ENCODE measurements around the gene FBH1.

FBH1 gene

DNA sequence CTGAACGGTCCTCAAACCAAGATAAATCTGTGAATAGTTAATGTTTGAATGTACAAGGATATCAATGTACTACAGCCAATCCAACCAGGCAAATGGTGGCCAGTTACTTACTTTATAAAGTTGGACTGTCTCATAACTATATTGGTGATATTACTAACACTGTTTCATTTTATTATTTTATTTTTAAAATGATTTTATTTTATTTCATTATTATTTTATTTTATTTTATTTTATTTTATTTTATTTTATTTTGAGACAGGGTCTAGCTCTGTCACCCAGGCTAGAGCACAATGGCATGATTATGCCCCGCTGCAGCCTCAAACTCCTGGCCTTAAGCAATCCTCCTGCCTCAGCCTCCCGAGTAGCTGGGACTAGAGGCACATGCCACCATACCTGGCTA, 80.5 kb downstream of the FBH1 start:
- TF ChIP-seq, protein P1, sequence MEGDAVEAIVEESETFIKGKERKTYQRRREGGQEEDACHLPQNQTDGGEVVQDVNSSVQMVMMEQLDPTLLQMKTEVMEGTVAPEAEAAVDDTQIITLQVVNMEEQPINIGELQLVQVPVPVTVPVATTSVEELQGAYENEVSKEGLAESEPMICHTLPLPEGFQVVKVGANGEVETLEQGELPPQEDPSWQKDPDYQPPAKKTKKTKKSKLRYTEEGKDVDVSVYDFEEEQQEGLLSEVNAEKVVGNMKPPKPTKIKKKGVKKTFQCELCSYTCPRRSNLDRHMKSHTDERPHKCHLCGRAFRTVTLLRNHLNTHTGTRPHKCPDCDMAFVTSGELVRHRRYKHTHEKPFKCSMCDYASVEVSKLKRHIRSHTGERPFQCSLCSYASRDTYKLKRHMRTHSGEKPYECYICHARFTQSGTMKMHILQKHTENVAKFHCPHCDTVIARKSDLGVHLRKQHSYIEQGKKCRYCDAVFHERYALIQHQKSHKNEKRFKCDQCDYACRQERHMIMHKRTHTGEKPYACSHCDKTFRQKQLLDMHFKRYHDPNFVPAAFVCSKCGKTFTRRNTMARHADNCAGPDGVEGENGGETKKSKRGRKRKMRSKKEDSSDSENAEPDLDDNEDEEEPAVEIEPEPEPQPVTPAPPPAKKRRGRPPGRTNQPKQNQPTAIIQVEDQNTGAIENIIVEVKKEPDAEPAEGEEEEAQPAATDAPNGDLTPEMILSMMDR (IDR thresholded peaks at IDR 0.05; ENCODE audit: borderline replicate concordance, extremely low read depth, low read length, poor library complexity, severe bottlenecking) = no peak
- TF ChIP-seq EZH2 (IDR thresholded peaks at IDR 0.05; ENCODE audit: borderline replicate concordance, low read depth, low read length, severe bottlenecking) = no peak
- DNase-seq (no peak), ATAC-seq (ENCODE audit: insufficient read depth, low read depth) (no peak)
- H3K4me2 ChIP-seq (ENCODE audit: insufficient read depth, low read length) = no peak overlapping the region
- no peaks in the 10 kb centered on the region for H4K20me1 ChIP-seq (ENCODE audit: insufficient read depth, low read length)
- no peak overlapping the region for H2AFZ ChIP-seq (ENCODE audit: low read depth, low read length)
- no peaks in the 10 kb centered on the region for H3K9me3 ChIP-seq (ENCODE audit: insufficient read depth, low read length, severe bottlenecking)
- H3K36me3 ChIP-seq (ENCODE audit: insufficient read depth, low read length) = no peaks in the 10 kb centered on the region
- no peaks in the 10 kb centered on the region for H3K79me2 ChIP-seq (ENCODE audit: insufficient read depth, low read length)
- no peaks in the 10 kb centered on the region for H3K4me1 ChIP-seq (ENCODE audit: insufficient read depth, low read length)
- H3K27ac ChIP-seq (ENCODE audit: low read length) = no peak overlapping the region
- H3K9ac ChIP-seq (ENCODE audit: low read depth, low read length) = no peak overlapping the region
- no peak overlapping the region for H3K4me3 ChIP-seq (ENCODE audit: low read depth in 1 of 2, low read length in 2 of 2)
- H3K27me3 ChIP-seq (ENCODE audit: insufficient read depth, low read length, poor library complexity) = no peaks in the 10 kb centered on the region

DNA sequence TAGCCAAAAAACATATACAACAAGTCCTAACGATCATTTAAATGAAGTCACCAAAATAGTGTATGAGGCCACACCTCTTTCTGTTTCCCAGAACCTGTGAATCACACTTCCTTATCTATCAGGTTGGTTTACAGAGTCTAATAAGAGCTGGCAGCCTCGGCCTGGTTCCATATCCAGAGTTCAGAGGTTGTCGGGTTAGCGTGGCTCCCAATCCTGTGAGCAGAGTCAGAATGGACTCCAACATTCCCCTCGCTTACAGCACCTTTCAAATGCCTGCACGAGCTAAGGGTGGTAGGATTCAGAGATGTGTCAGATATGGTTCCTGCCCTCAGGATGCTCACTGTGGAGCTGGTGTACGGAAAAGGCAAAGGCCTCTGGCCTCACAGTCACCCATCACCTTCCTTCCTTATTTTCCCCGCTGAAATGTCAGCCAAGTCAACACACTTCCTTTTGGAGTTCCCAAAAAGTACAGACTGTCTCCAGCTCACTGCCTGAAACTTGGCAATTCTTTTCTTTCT, 81.3 kb downstream of the FBH1 start:
- H4K20me1 ChIP-seq (ENCODE audit: insufficient read depth, low read length) = no peaks in the 10 kb centered on the region
- peaks cover 6% of the 10 kb centered on the region for H3K27me3 ChIP-seq (ENCODE audit: insufficient read depth, low read length, poor library complexity)
- no peaks in the 10 kb centered on the region for H3K79me2 ChIP-seq (ENCODE audit: insufficient read depth, low read length)
- H3K9ac ChIP-seq (ENCODE audit: low read depth, low read length) = no peak overlapping the region
- ATAC-seq (ENCODE audit: insufficient read depth, low read depth) (no peak), DNase-seq (no peak)
- H3K4me2 ChIP-seq (ENCODE audit: insufficient read depth, low read length) = no peak overlapping the region
- no peaks in the 10 kb centered on the region for H3K9me3 ChIP-seq (ENCODE audit: insufficient read depth, low read length, severe bottlenecking)
- no peak overlapping the region for H2AFZ ChIP-seq (ENCODE audit: low read depth, low read length)
- H3K27ac ChIP-seq (ENCODE audit: low read length) = no peak overlapping the region
- no peak overlapping the region for H3K4me3 ChIP-seq (ENCODE audit: low read depth in 1 of 2, low read length in 2 of 2)
- TF ChIP-seq, protein P1 (IDR thresholded peaks at IDR 0.05; ENCODE audit: borderline replicate concordance, extremely low read depth, low read length, poor library complexity, severe bottlenecking) = no peak
- no peak for TF ChIP-seq EZH2 (IDR thresholded peaks at IDR 0.05; ENCODE audit: borderline replicate concordance, low read depth, low read length, severe bottlenecking)
- peaks cover 5% of the 10 kb centered on the region for H3K4me1 ChIP-seq (ENCODE audit: insufficient read depth, low read length)
- H3K36me3 ChIP-seq (ENCODE audit: insufficient read depth, low read length) = no peaks in the 10 kb centered on the region

DNA sequence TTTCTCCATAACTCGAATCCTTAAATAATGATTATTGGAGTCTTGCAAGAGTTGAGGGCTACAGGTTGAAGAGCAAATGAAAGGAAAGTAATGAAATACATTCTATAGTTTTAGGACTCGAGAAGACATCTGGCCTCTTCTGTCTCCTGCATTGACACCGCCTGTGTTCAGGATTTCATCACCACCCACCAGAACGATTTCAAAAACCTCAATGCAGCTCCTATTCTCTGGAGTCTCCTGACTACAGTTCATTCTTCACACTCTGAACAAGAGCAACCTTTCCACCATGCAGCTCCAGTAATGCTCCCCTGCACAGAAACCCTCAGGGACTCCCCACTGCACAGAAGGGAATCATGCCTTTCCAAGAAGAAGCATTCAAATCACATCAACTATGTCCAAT, 81.8 kb downstream of the FBH1 start:
- Histone ChIP-seq H3K9ac (ENCODE audit: low read depth, low read length) (no peak overlapping the region), H3K4me1 (ENCODE audit: insufficient read depth, low read length) (peaks cover 10% of the 10 kb centered on the region), H3K27me3 (ENCODE audit: insufficient read depth, low read length, poor library complexity) (peaks cover 11% of the 10 kb centered on the region), H3K4me2 (ENCODE audit: insufficient read depth, low read length) (no peak overlapping the region), H3K27ac (ENCODE audit: low read length) (no peak overlapping the region), H4K20me1 (ENCODE audit: insufficient read depth, low read length) (no peaks in the 10 kb centered on the region), H3K4me3 (ENCODE audit: low read depth in 1 of 2, low read length in 2 of 2) (no peak overlapping the region), H3K36me3 (ENCODE audit: insufficient read depth, low read length) (no peaks in the 10 kb centered on the region), H2AFZ (ENCODE audit: low read depth, low read length) (no peak overlapping the region), H3K9me3 (ENCODE audit: insufficient read depth, low read length, severe bottlenecking) (no peaks in the 10 kb centered on the region), H3K79me2 (ENCODE audit: insufficient read depth, low read length) (no peaks in the 10 kb centered on the region)
- TF ChIP-seq, protein P1 (IDR thresholded peaks at IDR 0.05; ENCODE audit: borderline replicate concordance, extremely low read depth, low read length, poor library complexity, severe bottlenecking) = no peak
- no peak for TF ChIP-seq EZH2 (IDR thresholded peaks at IDR 0.05; ENCODE audit: borderline replicate concordance, low read depth, low read length, severe bottlenecking)
- no peak for ATAC-seq (ENCODE audit: insufficient read depth, low read depth)
- no peak for DNase-seq

DNA sequence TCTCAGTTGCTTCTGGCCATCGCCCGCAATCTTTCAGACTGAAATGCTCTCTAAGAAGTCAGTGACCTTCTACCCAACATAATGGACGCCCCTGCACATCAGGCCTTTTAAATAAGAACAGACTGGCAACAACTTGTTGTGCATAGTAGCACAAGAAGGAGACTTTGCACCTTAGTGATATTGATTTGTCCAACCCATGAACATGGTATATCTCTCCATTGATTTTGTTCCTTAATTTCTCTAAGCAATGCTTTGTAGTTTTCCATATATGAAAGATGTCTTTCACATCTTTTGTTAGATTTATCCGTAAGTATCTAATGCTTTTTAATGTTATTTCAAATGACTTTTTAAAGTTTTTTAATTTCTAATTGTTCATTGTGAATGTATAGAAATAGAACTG, 83.0 kb downstream of the FBH1 start:
- H2AFZ ChIP-seq (ENCODE audit: low read depth, low read length) = no peak overlapping the region
- peaks cover 19% of the 10 kb centered on the region for H3K4me1 ChIP-seq (ENCODE audit: insufficient read depth, low read length)
- H4K20me1 ChIP-seq (ENCODE audit: insufficient read depth, low read length) = no peaks in the 10 kb centered on the region
- H3K9ac ChIP-seq (ENCODE audit: low read depth, low read length) = no peak overlapping the region
- H3K4me2 ChIP-seq (ENCODE audit: insufficient read depth, low read length) = no peak overlapping the region
- H3K36me3 ChIP-seq (ENCODE audit: insufficient read depth, low read length) = no peaks in the 10 kb centered on the region; the same call in 1 of the 2 replicates
- no peak for TF ChIP-seq EZH2 (IDR thresholded peaks at IDR 0.05; ENCODE audit: borderline replicate concordance, low read depth, low read length, severe bottlenecking)
- TF ChIP-seq, protein P1 (IDR thresholded peaks at IDR 0.05; ENCODE audit: borderline replicate concordance, extremely low read depth, low read length, poor library complexity, severe bottlenecking) = no peak
- no peak for DNase-seq
- no peaks in the 10 kb centered on the region for H3K9me3 ChIP-seq (ENCODE audit: insufficient read depth, low read length, severe bottlenecking)
- peaks cover 23% of the 10 kb centered on the region for H3K27me3 ChIP-seq (ENCODE audit: insufficient read depth, low read length, poor library complexity)
- no peak overlapping the region for H3K27ac ChIP-seq (ENCODE audit: low read length)
- no peak overlapping the region for H3K4me3 ChIP-seq (ENCODE audit: low read depth in 1 of 2, low read length in 2 of 2)
- no peak for ATAC-seq (ENCODE audit: insufficient read depth, low read depth)
- H3K79me2 ChIP-seq (ENCODE audit: insufficient read depth, low read length) = no peaks in the 10 kb centered on the region

Data from DND-41 (cell line).